ENCODE data around the gene SENP8.

Gene SENP8

DNA sequence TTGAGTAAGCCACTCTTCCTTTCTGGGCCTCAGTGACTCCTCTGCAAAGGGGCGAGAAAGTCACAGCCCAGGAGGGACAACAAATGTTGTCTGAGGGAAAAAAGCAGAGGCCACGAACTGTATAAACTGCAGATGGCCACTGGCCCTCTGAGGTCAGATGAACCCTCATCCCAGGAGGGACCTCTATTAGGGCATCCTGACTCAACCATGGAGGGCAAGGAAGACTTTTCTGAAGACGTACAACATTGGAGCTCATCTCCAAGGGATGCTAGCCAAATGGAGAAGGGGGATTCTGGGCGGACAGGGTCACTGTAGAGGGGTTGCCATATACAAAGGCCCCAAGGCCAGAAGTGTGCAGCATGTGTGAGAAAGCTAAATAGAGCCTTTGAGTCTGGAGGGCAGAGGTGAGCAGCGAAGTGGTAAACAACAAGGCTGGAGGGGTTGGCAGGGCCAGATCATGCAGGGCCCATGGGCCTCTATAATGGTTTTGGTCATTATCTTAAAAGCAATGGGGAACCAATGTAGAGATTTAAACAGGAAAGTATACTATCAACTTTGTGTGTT, 62.6 kb downstream of the SENP8 start:
- TF ChIP-seq, protein P1, sequence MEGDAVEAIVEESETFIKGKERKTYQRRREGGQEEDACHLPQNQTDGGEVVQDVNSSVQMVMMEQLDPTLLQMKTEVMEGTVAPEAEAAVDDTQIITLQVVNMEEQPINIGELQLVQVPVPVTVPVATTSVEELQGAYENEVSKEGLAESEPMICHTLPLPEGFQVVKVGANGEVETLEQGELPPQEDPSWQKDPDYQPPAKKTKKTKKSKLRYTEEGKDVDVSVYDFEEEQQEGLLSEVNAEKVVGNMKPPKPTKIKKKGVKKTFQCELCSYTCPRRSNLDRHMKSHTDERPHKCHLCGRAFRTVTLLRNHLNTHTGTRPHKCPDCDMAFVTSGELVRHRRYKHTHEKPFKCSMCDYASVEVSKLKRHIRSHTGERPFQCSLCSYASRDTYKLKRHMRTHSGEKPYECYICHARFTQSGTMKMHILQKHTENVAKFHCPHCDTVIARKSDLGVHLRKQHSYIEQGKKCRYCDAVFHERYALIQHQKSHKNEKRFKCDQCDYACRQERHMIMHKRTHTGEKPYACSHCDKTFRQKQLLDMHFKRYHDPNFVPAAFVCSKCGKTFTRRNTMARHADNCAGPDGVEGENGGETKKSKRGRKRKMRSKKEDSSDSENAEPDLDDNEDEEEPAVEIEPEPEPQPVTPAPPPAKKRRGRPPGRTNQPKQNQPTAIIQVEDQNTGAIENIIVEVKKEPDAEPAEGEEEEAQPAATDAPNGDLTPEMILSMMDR (IDR thresholded peaks at IDR 0.05; ENCODE audit: control insufficient read depth, extremely low read depth, insufficient read depth) = no peak
- no peak overlapping the region for H3K4me3 ChIP-seq (ENCODE audit: low read depth, low read length)
- no peak for DNase-seq (ENCODE audit: low read depth)

DNA sequence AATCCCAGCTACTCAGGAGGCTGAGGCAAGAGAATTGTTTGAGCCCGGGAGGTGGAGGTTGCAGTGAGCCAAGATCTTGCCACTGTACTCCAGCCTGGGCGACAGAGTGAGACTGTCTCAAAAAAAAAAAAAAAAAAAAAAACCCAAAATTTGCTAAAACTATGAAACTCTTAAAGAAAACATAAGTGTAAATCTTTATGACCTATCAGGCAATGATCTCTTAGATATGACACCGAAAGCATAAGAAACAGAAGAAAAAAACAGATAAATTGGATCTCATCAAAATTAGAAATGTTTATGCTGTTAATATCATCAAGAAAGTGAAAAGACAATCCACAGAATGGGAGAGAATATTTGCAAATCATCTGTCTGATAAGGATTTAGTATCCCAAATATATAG, 64.0 kb downstream of the SENP8 start:
- H3K4me3 ChIP-seq (ENCODE audit: low read depth, low read length) = no peak overlapping the region
- TF ChIP-seq, protein P1 (IDR thresholded peaks at IDR 0.05; ENCODE audit: control insufficient read depth, extremely low read depth, insufficient read depth) = no peak
- DNase-seq (ENCODE audit: low read depth) = no peak

DNA sequence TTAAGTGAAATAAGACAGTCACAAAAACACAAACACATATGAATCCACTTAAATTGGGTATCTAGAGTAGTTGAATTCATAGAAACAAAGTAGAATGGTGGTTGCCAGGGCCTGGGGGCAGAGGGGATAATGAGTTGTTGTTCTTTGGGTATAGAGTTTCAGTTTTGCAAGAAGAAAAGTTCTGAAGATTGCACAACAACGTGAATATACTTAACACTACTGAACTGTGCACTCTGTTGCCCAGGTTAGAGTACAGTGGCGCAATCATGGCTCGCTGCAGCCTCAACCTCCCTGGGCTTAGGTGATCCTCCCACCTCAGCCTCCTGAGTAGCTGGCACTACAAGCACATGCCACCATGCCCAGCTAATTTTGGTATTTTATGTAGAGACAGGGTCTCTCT, 64.5 kb downstream of the SENP8 start:
- TF ChIP-seq, protein P1 (IDR thresholded peaks at IDR 0.05; ENCODE audit: control insufficient read depth, extremely low read depth, insufficient read depth) = no peak
- H3K4me3 ChIP-seq (ENCODE audit: low read depth, low read length) = no peak overlapping the region
- DNase-seq (ENCODE audit: low read depth) = no peak

DNA sequence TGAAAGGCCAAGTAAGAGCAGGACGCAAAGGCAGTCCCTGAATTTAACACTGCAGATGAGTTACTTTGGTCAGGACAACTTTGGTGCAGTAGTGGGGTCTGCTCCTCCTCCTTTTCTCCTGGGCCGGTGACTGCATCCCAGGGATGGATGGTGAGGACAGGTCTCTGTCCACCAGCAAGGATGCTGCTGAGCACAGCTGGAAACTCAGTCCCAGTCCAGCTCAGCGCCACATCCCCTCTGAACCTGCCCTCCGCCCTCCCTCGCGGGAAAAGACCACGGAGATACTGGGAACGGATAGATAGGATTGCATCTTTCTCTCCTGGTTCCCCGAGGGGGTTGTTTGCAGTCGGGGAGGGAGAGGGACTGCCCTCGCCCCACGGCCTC, 65.6 kb downstream of the SENP8 start:
- DNase-seq (ENCODE audit: low read depth) = no peak
- H3K4me3 ChIP-seq (ENCODE audit: low read depth, low read length) = no peak overlapping the region
- TF ChIP-seq, protein P1 (IDR thresholded peaks at IDR 0.05; ENCODE audit: control insufficient read depth, extremely low read depth, insufficient read depth) = no peak

DNA sequence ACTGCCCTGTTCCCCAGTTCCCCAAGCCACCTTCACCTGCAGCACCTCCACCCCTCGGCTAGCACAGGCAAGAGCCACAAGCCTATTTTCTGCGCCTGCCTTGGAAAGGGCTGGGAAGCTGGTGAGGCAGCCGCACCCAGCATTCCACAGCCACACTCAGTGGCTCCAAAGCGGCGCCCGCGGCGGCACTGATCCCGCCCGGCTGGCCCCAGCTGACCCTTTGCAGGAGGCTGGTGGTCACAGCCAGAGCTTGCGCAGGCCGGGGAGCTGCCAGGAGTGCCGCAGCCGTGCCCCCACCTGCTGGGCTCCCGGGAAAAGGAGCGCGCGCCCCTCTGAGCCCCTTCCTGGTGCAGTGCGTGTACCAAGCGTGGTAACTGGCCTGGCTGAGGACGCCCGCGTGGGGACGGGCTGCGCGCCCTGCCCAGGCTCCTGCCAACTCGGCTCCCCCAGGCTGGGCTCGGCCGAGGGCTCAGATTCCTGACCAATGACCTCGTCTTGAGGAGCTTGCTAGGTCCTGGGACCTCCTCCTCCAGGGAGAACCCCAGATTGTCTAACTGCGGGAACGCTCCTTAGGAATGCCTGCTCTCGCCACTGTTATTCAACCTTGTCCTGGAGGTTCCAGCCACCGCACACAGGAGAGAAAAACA, 66.1 kb downstream of the SENP8 start:
- peak; percentile 50 for DNase-seq (ENCODE audit: low read depth)
- TF ChIP-seq, protein P1 (IDR thresholded peaks at IDR 0.05; ENCODE audit: control insufficient read depth, extremely low read depth, insufficient read depth) = no peak
- peak overlapping the region; percentile 9; the same call in 1 of the 2 replicates for H3K4me3 ChIP-seq (ENCODE audit: low read depth, low read length)

DNA sequence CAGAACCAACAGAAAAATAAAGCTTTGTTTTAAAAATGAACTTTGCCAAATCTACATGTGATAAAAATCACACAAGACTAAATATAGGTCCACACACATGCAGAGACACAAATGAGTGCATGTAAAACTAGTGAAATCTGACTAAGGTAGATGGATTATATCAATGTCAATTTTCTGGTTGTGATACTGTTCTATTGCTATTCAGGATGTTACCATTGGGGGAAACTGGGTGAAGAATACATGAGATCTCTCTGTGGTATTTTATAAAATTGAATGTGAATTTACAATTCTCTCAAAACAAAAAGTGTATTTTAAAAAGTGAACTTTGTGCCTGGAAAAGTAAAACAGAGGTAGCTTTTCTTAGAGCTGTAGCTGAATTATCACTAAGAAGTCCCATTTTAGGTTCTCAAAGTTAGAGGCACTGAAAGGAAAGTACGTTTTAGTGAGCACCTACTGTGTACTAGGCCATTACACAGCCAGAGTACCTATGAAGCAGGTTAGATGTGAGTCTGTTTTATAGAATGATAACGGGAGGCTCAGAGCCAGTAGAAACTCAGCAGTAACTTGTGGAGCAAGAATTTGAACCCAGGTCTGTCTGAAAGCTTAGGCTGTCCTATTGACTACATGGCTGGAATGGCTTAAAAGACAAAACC, 71.2 kb downstream of the SENP8 start:
- no peak for DNase-seq (ENCODE audit: low read depth)
- no peak overlapping the region for H3K4me3 ChIP-seq (ENCODE audit: low read depth, low read length)

More for the DNA sequence above, 71.2 kb downstream of the SENP8 start:
- TF ChIP-seq, protein P1 (IDR thresholded peaks at IDR 0.05; ENCODE audit: control insufficient read depth, extremely low read depth, insufficient read depth) = no peak

Measured in LNCaP clone FGC (cell line).